Fibroblast of peridontal ligament (primary cell): ENCODE results near the gene ANKRD24.
A peak's percentile ranks its signal among the peaks of the same experiment; 100 is the strongest.
"Not testable (repeated sequence)": the region's sequence is repeated elsewhere in the genome, so short reads cannot be mapped to it uniquely, and the experiment has no call there.

ENCODE experiments used
- DNase-seq: peaks from one replicate; pipeline ENCODE4 v3.0.0-alpha.2; 2010; ENCODE audit errors: extremely low read depth

Gene ANKRD24

GRCh38 chr19:4182084-4182810 lies at the start of gene ANKRD24, which contains the start of gene SIRT6:
Gene ANKRD24 (plus strand): TSS chr19:4182689. CDS start chr19:4186426, 3,737 bp downstream.
Gene SIRT6 (minus strand): TSS chr19:4182563. CDS start chr19:4182539, 24 bp downstream.
- peak; percentile 91 for DNase-seq

DNA sequence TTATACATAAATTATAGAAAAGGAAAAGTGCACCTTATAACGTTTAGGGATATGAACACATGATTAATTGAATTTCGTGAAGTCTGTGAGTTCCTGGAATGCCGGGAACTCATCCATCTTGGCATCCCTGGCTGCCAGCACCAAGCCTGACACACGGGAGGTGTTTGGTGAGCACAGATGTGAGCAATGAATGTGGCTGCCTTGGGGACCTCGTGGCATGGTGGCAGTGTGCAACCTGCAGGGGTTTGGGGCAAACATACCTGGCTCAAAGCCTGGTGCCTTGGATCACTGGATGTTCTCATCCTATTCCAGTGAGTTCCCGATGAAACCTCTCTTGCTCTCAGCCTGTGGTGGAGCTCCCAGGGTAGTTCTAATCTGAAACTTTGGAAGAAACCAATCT lies 48.1 kb upstream of the ANKRD24 start:
- DNase-seq: no peak

DNA sequence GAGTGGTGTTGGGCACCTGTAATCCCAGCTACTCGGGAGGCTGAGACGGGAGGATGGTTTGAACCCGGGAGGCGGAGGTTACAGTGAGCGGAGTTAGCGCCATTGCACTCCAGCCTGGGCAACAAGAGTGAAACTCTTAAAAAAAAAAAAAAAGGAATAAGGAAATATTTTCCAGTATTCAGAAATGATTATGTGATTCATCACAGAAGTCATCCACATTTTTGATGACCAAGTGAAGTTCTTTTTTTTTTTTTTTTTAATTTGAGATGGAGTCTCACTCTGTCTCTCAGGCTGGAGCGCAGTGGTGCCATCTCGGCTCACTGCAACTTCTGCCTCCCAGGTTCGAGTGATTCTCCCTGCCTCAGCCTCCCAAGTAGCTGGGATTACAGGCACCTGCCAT lies 47.1 kb upstream of the ANKRD24 start:
- not testable (repeated sequence) for DNase-seq

DNA sequence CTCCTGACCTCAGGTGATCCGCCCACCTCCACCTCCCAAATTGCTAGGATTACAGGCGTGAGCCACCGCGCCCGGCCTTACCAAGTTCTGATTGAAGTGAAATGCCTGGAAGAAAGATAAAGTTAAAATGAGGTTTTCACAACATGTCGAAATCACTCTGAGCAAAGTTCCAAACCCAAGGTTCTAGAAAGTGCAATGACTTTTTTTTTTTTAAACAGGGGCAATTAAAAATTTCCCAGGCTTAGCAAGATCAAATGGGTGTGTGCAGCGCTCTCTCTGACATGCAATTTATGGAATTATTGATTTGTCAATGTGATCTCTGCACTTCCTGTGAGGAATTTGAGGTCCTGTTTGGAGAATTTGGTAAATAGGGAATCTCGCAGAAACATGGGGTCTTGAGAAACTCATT lies 45.8 kb upstream of the ANKRD24 start:
- DNase-seq: no peak

- no peak for DNase-seq
These were observed 44.0 kb upstream of the ANKRD24 start for GRCh38 chr19:4138445-4138844.

DNA sequence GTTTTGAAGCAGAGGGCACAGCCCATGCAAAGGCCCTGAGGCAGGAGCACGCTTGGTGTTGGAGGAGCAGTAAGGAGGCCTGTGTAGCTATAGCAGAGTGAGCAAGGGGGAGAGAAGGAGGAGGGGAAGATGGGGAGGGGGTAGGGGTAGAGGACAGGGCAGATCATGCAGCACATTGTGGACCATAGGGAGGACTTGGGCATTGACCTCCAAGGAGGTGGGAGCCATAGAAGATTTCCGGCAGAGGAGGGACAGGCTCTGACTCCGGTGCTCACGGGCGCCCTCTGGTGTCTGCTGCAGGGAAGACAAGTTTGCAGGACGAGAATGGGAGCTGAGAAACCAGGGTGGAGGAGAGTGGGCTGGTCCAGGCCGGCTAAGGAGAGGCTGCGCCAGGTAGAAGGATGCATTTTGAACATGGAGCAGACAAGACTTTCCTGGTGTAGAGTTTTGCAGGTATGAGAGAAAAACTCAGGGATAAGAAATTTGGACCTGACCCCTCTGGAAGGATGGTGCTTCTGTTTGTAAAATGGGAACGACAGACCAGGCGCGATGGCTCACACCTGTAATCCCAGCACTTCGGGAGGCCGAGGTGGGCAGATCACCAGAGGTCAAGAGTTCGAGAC lies 42.8 kb upstream of the ANKRD24 start:
- peak; percentile 38 for DNase-seq

GRCh38 chr19:4140237-4140711 lies 42.2 kb upstream of the ANKRD24 start:
- DNase-seq: peak; percentile 68

DNA sequence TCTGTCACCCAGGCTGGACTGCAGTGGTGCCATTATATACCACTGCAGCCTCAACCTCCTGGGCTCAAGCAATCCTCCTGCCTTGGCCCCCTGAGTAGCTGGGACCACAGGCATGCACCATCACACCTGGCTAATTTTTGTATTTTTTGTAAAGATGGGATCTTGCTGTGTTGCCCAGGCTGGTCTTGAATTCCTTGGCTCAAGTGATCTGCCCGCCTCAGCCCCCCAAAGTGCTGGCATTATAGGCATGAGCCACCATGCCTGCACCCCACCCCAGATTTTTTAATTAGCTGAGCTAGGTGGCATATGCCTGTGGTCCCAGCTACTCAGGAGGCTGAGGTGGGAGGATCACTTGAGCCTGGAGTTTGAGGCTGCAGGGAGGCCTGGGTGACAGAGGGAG lies 39.6 kb upstream of the ANKRD24 start:
- not testable (repeated sequence) for DNase-seq

DNA sequence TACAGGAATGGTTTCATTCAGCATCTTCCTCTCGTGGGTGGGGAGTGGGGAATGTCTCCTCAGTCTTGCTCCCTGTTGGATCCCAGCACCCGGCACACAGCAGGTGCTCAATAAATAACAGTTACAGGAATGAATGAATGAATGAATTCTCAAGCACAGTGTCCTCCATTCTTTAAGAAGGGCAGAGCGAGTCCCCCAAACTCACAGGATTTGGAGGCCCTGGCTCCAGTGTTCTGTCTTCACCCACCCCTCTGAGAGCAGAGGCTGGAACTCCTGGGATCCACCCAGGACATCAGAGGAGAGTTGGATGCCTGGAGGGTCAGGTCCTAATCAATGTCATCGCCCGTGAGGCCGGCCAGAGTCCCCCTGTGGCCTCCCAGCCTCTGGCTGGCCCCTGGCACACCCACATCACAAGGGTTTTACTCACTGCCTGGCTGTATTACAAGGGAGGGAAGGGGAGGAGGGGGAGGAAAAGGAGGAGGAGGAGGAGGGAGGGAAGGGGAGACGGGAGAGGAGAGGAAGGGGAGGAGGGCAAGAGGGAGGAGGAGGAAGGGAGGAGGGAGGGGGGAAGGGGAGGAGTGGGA lies 37.7 kb upstream of the ANKRD24 start:
- DNase-seq: peak; percentile 64

DNA sequence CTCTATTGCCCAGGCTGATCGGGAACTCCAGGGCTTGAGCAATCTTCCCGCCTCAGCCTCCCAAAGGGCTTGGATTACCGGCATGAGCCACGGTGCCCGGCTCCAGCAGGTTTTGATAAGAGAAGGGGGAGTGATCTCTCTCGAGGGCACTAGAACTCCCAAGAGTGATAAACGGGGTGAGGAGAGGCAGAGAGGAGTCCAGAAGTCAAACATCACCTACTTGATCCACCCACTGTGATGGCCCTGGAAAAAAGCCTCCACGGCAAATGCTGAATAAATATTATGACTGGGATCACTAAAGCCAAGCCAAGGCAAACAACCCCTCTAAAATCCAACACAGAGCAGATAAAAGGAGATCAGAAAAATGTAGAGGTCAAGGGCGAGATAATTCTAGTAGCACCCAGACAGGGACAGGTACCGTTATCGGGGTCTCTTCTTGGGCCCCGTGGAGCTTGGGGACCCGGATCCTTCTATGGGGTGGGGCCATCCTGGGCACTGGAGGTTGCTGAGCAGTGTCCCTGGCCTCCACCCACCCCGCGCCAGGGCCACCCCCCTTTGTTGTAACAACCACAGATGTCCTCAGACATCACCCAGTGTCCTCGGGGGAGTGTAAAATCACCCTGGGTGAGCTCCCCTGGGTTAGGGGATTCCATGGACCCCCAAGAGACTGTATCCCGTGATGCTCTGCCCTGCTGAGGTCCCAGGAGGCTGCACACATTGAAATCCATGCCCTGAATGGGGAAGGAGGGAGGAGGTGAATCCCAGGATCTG lies 32.8 kb upstream of the ANKRD24 start:
- no peak for DNase-seq

- no peak for DNase-seq
These were observed 30.9 kb upstream of the ANKRD24 start for GRCh38 chr19:4151623-4152022.

DNA sequence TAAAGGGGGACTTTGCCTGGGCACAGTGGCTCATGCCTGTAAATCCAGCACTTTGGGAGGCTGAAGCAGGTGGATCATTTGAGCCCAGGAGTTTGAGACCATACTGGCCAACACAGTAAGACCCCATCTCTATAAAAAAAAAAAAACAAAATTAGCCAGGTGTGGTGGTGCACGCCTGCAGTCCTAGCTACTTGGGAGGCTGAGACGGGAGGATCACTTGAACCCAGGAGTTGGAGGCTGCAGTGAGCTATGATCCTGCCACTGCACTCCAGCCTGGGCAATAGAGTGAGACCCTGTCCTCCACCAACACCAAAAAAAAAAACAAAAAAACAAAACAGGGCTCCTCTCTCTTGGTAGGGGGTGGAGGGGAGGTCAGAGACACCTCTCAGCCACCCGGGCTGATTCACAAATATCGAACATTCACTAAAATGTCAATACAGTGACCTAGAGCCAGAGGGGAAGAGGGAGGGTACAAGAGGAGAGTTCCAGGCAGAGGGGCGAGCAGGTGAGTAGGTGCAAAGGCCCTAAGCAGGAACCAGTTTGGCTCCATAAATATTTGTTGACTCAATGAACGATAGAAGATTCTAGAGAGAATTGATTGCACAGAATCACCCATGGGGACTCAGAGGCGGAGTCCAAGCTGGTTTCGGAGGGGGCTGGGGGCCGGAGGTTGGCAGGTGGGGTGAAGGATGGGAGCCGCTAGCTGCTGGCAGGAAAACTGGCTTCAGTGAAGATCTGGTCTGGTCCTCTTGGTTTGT lies 30.1 kb upstream of the ANKRD24 start:
- DNase-seq: no peak

DNA sequence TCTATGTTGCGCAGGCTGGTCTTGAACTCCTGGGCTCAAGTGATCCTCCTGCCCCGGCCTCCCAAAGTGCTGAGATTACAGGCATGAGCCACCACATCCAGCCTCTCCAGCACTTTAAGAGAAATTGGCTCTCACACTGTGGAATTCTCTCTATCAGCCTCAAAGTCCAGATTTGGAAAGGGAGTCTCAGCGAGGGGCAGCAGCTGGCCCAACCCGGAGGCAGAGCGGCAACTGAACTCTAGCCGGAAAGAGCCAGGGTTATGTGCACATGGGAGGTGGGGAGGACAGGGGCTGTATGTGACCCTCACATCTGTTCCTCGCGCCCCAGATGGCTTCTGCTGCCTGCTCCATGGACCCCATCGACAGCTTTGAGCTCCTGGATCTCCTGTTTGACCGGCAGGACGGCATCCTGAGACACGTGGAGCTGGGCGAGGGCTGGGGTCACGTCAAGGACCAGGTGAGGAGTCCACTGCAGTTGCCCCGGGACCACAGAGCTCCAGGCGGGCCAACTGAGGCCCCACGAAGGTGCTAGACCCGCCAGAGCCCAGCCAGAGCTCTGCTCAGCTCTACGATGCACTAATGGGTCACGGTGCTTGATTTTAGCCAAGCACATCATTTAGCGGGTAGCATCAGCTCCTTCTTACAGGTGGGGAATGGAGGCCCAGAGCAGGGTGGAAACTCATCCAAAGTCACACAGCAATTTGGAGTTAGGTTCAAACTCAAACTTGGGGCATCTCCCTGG lies 27.7 kb upstream of the ANKRD24 start:
- no peak for DNase-seq

GRCh38 chr19:4157164-4157563 lies 25.3 kb upstream of the ANKRD24 start:
- no peak for DNase-seq

DNA sequence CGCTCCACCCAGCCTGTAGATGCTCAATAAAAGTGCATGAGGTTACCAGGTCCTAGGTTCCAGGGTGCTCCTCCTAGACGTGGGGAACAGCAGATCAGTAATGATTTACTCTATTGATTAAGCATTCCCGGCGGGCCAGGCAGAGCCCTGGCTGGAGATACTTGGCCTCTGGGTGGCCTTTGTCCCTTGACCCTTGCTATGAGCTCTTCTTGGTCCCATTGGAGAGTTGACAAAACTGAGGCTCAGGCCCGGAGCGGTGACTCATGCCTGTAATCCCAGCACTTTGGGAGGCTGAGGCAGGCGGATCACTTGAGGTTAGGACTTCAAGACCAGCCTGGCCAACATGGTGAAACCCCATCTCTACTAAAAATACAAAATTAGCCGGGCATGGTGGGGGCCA lies 24.5 kb upstream of the ANKRD24 start:
- DNase-seq: not testable (repeated sequence)

GRCh38 chr19:4161415-4162077 lies 20.9 kb upstream of the ANKRD24 start:
- DNase-seq: no peak

- DNase-seq: no peak
These were observed 18.2 kb upstream of the ANKRD24 start for GRCh38 chr19:4164262-4164661.

DNA sequence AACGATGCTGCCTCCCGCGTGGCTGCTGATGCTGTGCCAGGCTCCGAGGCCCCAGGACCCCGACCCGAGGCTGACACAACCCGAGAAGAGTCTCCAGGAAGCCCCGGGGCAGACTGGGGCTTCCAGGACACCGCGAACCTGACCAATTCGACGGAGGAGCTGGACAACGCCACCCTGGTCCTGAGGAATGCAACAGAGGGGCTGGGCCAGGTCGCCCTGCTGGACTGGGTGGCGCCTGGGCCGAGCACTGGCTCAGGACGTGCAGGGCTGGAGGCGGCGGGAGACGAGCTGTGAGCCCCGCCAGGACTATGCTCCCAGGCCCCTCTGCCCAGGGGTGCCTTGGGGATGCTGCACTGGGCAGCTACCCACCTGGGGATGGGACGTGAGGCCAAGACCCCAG lies 10.8 kb upstream of the ANKRD24 start:
- no peak for DNase-seq

- DNase-seq: peak; percentile 10
These were observed 9.5 kb upstream of the ANKRD24 start for GRCh38 chr19:4172861-4173473.
